NCI-H1105 treated with DMSO at 0.1 percent for 48 hours (cell line): ENCODE data around the gene KRT4.
"Not testable (repeated sequence)": the region's sequence is repeated elsewhere in the genome, so short reads cannot be mapped to it uniquely, and the experiment has no call there.

Source experiments
- DNase-seq: peaks from one replicate; lab custom pipeline; 2025; lab: John Stamatoyannopoulos, UW

Gene KRT4

DNA sequence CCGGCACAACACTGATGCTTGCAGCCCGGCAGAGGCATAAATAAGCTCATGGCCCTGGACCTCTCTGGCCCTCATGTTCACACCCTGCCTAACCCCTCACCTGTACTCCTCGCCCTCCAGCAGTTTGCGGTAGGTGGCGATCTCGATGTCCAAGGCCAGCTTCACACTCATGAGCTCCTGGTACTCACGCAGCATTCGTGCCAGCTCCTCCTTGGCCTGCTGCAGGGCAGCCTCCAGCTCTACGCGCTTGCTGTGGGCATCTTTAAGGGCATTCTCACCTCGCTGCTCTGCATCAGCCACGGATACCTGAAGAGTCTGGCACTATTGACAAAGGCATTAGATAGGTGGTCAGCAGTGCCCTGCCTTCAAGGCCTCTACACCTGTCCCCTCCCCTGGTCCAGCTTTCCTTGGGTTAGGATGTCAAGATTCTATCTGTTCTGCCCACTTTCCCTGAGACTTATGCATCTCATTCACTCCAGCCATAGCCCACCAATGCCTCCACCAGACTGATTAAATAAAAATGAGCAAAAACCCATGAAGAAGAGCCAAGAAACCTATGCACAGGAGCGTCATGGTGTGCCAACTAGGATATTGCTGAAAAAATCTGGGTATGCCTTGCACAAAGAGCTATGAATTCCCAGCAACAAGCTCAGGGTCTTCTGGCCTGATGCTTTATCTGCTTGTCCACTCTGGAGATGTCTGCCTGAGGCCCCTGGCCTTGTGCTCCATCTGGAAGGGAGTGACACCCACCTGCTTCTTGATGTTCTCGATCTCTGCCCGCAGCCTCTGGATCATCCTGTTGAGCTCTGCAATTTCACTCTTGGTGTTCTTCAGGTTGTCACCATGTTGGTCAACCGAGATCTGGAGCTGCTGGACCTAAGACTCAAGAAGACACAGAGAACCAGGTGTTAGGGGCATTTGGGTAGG is 6.1 kb downstream of the KRT4 start:
- no peak for DNase-seq

DNA sequence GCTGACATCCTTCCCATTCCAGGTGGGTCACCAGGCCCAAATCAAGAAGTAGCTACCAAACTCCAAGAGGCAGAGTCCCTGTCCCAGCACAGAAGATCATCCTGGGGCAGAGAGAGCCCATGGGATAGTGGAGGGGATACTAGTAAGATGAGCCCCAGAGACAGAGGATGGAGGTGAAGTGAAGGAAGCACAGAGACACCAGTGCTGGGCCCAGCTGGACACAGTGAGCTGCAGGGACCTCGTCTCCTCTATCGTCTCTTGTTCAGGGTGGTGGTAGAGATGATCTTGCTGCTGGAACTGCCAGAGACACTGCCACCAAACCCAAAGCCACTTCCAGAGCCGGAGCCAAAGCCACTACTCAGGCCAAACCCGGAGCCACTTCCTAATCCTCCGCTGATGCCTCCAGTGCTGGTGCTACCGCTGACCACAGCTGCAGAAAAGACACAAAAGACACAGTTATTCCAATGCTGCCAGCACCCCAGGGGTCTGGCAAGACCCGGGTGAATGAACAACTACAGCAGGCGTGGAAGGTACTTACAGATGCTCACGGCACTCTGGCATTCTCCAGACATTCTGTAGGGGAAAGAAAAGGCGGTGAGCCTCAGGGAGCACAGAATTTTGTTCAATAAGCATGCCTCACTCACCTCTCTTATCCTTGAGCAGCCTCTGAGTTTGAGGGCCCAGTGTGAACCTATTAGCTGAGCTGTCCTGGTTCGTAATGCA is 6.9 kb downstream of the KRT4 start:
- no peak for DNase-seq

DNA sequence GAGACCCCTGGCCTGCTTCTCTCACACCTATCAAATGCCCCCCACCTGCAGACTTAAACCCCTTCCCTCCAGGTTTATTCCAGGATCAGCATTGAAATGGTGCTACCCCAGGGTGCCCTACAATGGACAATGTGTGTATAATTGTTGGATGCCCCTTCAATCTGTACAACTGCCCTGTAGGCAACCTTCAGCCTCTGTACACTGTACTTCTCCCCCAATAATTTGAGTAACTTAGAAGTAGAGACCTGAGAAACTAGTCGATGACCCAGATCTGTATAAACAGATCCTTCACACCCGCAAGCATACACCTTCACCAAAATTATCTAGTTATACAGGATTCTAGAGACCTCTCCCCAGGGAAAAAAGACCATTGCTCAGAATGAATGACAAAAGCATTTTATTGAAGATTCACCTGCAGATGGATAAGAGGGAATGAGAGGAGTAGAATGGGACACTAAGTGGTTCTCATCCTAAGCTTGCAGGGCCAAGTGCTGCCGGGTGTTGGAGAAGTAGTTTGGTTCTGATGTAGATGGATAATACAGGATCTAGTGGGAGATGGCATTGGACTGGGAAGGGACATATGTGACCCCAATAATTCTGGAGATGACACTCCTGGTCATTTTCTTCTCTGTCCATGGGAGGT is 7.6 kb downstream of the KRT4 start:
- no peak for DNase-seq

DNA sequence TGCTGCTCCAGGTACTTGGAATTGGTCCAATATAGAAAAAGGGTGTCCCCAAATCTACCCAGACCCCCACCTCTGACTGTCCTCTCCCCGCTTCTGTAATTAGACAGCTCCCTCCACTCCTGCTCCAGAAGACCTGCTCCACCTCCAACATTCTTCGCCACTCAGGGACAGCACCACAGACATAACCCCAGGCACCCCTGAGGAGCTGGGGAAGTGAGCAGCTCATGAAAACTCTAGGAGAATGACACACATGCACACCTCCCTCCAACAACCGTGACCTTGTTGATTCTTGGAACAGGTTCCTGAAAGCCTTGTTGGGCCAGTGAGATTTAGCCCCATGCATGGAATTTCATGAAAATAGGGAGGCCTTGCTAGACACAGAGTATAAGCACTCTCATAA is 8.2 kb downstream of the KRT4 start:
- no peak for DNase-seq

DNA sequence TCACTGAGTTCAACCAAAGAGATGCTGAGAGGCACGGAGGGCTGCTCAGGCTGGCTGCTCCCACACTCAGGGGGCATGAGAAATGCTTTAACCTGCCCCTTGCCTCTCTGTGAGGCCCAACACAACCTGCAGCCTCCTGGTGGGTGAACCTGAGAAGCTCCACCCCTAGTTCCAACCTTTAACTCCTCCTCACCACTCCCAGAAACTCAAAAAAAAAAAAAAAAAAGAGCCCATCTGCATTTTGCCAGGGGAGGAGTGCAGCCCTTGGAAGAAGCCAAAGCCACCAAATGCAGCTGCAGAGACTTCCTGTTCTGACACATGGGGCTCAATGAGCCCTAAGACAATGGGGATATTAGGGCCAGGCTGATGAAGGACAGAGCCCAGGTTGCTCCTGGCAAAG is 8.9 kb downstream of the KRT4 start:
- no peak for DNase-seq

DNA sequence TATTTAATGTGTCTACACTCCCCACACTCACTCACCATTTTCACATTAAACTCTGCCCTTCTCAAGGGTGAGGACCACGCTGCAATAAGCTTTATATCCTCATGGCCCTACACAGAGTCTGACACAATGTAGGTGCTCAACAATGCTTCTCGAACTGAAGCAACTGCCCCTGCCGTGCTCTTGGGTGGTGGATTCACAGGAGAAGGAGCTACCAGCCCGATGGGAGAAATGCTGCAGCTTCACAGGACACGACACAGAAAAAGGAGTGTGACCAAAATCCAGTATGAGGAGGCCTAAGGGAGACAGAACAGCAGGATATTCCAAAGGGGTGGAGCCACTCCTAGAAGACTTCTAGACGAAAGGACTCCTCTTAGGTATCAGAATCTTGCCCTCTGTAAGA is 11.5 kb downstream of the KRT4 start:
- DNase-seq: no peak

DNA sequence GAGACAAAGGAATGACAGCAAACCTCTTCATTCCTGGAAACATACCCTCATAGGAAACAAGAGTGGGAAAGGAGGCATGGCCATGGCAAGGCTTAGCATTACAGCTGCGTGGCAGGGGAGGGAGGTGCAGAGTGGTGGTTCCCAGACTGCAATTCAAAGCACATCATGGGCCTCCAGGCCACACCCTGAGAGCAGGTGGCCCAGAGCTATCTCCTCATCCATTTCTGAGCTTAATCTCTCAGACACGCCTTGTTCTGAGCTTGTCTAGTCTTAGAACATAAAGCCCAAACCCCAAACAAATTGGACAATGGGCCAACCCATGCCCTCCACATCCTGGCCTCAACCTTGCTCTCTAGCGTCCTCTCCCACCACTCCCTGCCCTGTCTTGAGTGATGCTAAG is 12.1 kb downstream of the KRT4 start:
- DNase-seq: no peak

DNA sequence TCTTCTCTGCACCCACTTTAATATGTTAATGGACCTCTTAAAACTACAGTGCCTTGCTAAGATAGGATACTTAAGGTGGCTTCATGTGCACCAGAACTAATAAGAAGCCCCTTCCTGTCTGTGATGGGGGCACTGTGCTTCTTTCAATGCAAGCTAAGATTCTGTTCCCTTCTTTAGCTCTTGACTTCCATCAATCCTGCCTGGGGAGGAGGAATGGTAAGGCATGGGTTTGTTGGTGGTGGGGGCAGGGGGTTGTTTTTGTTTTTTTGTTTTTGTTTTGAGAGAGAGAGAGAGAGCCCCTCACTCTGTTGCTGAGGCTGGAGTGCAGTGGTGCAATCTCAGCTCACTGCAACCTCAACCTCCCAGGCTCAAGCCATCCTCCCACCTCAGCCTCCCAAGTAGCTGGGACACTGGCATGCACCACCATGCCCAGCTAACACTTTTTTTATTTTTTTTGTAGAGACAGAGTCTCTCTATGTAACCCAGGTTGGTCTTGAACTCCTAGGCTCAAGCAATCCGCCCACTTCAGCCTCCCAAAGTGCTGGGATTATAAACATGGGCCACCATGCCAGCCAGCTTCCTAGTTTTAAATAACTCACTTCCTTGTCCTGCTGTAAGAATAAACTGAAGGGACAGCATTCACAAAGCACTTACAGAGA is 13.5 kb downstream of the KRT4 start:
- DNase-seq: no peak

DNA sequence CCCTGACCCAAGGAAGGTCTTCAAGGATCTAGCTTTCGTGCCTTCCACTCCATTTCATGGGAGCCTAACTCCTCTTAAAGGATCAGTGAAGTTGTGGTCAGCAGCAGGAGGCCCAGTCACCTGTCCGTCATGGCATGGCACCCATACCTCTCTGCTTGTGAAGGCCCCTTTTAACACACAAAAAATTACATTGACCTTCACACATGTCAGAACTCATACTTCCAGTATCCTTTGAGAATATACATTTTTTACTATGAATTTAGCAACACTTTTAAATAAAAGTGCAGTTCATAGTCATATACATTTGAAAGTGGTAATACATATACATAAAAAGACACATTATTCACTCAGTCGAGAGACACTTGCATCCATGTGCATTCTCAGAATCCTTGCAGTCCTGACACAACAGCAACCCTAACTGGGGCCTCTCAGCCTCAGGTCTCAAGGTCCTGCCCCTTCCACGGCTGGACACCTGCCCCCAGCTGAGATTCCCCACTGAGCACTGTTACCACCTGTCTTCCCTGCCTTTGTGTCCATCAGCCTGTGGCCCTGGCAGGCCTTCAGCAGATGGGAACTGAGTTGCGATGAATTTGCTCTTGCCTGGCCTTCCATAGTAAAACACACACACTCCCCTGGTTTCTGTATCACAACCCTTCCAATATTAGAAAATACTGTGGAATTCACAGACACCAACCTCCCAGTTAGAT is 14.3 kb downstream of the KRT4 start:
- no peak for DNase-seq

DNA sequence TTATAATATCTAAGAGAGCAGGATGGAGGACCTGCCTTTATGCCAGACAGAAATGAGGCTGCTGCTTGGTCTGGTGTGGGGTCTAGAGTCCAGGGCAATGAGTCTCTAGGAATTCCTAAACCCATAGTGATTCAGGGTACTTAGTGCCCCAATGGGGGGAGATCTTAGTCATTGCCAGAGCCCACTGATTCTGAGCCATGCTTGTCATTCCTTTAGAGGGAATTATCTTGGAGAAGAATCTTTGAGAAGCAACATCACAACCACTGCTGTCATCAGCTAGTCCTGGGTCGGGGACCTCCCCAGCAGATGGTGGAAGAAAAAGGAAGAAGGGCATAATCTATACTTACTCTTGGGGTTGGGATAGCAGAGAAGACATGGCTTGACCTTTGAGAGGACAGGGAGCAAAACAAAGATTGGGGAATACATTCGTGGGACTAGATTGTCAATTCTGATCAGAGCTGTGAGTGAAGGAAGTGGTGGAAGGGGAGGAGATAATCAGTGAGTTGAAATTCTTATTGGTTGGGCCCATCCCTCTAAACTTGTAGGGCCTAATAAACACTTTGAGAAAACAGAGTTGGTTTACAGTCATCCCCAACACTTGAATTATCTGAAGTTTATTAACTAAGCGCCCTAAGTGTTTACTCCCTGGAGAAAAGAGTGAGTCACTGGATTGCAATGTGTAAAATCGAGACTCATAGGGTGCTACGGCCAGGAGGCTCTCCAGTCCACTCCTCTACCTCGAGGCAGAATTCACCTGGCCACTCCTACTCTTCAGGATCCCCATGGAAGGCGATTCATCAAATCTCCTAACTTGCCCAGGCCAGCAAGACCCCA is 15.0 kb downstream of the KRT4 start:
- DNase-seq: no peak

DNA sequence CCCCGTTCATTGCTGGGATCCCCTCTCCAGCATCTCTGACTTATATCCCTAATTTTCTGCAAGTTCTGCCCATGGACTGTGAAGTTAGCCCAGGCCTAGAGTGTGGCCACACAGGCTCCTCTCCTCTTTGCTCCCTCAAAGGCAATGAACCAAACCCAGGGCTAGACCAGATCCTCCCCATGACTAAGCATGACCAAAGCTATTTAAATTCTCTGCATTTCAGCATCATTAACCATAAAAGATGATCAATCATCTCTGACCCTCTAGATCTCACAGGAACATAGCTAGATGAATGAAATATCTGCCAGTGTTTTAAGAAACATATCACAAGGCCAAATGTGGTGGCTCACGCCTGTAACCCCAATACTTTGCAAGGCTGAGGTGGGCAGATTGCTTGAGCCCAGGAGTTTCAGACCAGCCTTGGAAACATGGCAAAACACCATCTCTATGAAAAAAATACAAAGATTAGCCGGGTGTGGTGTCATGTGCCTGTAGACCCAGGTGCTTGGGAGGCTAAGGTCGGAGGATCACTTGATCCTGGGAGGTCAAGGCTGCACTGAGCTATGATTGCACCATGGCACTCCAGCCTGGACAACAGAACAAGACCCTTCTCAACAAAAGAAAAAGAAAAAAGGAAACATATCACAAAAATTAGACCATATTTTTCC is 15.8 kb downstream of the KRT4 start:
- no peak for DNase-seq

DNA sequence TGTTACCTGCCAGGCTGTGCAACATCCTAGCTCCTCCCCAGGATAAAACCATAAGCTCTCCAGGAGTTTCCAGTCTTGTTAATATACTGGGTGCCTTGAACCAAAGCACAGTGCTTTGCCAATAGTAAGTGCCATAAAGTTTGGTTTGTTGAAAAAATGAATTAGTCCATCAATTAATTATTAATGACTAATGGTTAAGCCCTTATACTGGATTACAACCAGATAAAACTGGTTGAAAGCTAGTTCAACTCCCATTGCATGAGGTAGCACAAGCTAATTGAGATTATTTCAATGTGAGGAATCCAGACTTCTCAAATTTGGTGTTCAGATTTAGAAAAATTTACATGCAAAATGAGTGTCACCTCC is 16.4 kb downstream of the KRT4 start:
- no peak for DNase-seq

DNA sequence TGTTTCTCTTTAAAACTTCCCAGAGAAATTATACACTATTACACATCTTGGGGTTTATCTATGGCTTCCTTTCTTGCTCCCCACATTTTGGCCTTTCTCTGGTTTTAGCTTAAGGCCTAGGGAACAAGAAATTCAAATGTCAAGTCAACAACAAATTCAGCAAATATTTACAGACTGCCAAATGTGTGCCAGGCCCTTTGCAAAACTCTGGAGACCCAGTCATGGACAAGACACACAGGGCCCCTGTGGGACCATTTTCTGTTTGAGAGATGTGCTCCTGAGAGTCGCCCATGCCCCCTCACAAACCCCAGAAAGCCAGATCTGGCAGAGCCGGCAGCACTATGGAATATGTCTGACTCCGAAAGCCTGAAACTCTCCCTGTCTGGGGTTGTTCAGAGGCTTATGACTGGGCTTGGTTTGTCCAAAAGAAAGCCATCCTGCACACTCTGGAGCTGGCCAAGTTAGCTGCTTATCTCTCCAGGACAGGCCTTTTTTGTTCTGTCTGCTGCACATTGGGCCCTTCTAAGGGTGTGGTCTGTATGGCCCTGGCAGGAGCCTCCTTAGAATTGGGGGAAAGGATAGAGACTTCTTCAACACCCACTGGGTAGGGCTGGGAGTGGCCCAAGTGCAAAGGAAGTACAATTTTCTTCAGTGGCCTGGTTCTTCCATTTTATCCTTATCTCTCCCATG is 16.9 kb downstream of the KRT4 start:
- no peak for DNase-seq

DNA sequence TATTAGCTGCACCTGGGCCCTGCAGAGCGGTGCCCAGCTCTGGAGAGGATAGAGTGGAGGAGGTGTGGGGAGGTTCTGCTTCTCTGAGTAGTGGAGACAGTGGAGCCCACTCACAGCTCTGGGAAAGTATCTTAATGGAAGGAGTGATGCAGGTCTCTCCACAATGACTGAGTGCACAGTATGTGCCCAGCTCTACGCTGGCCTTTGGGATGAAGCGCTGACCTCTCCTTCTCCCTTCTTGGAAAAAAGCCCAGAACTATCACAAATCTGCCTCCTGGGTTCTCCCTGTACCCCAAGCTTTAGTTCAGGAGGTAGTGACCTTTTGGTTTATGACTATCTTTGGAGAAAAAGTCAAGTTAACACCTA is 17.5 kb downstream of the KRT4 start:
- DNase-seq: no peak

DNA sequence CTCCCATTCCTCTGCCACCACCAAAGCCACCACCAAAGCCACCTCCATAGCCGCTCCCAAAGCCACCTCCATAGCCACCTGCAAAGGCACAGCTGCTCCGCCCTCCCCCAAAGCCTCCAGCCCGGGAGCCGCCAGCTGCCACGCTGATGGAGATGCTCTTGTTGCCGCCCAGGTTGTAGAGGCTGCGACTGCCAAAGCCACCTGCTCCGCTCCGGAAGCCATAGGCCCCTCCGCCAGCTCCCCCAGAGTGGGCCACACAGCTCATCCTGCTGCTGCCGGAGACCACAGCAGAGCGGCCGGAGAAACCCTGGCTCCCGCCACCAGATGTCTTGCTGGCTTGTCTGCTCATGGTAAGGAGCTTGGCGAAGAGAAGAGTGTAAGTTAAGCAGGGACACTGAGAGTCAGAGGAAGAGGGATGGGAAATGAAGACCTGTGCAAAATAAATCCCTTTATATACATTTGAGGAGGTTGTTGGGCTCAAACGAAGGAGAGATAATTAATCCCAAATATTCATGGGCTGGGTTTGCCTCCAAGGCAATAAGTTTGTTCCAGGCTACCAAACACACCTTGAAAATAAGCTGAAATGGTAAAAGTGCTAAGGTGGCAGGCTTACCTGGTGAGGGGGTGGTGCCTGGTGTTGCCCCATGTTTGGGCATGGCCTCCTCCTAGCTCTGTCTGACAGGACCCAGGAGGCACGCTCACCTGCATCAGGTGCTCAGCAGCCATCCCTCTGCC is 18.1 kb downstream of the KRT4 start, which contains the start of gene KRT3:
KRT3 (minus strand) TSS at position 424 of the 735 bp plus-strand sequence; CDS start at position 349, 75 bp downstream.
- no peak for DNase-seq

DNA sequence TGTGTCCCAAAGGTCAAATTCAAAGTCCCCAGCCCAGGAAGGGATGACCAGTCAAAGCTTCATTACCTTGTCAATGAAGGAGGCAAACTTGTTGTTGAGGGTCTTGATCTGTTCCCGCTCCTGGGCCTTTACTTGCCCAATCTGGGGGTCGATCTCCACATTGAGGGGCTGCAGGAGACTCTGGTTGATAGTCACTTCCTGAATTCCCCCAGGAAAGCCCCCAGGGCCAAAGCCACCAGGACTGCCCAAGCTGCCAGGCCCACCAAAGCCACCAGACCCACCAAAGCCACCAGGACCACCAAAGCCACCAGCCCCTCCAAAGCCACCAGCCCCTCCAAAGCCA is 18.6 kb downstream of the KRT4 start:
- not testable (repeated sequence) for DNase-seq

DNA sequence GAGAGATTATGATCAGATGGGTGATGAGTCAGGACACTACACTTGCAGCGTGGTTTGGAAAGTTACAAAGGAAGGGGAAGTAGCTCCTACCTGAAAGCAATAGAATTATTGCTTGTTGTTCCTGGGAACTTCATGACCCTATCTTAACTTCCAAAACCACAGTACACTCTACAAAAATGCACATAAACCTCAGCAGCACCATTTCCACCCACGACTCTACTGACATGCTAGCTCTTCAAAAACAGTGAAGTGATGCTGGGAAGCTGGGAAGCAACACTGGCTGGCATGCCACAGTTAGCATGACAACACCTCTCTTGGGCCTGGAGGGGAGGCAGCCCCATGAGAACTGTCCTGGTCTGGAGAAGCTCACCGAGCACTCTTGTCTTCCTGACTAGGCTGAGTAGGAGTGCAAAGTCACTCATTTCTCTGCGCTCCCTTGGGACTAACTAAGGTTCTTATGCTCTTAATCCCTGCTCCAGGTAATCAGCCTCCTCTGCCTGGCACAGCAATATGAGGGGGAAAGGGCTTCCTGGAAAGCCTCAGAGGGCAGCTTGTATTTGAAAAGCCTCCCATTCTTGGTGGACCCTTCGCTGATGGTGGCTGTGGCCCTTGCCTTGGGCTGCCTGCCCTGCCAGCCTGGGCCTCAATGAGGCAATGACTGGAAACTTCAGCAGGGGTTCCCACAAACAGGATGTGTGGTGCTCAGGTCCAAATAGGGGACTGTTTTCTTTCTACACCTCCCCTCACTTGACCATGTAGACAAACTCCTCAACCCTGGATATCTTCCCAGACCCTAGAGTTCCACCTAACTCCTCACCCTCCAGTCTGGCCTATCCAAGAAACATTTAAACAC is 19.2 kb downstream of the KRT4 start:
- no peak for DNase-seq
